Smooth muscle cell (in vitro differentiated cells): Measurements from ENCODE around the gene TRABD. TPM values are rescaled to one million over a fixed set of nuclear protein-coding genes. Genes with fewer than 3 reads are reported as not detected.

Experiments used
- DNase-seq: peaks from one replicate; lab custom pipeline; 2025; ENCODE audit not compliant: unreplicated experiment; lab: John Stamatoyannopoulos, UW
- H2AFZ ChIP-seq: fragments of 200-600 bp; sonication (generic); 2 replicates; pipeline ENCODE4 v1.6.0; 2016; ENCODE audit warnings: antibody characterized with exemption, low read depth, mild to moderate bottlenecking
- H3F3A ChIP-seq: fragments of 200-600 bp; sonication (generic); 2 replicates; pipeline ENCODE4 v1.6.0; 2017; ENCODE audit warnings: antibody characterized with exemption, low read depth
- H3K27ac ChIP-seq: fragments of 200-600 bp; sonication (generic); 2 replicates; pipeline ENCODE4 v1.5.1; 2016; ENCODE audit warnings: low read depth, mild to moderate bottlenecking
- H3K27me3 ChIP-seq: fragments of 200-600 bp; sonication (generic); 2 replicates; pipeline ENCODE4 v1.6.1; 2016; ENCODE audit warnings: low read depth, mild to moderate bottlenecking
- H3K36me3 ChIP-seq: fragments of 200-600 bp; sonication (generic); 2 replicates; pipeline ENCODE4 v1.5.1; 2016; ENCODE audit warnings: low read depth
- H3K4me1 ChIP-seq: fragments of 200-600 bp; sonication (generic); 2 replicates; pipeline ENCODE4 v1.5.1; 2016; ENCODE audit warnings: low read depth
- H3K4me2 ChIP-seq: fragments of 200-600 bp; sonication (generic); 2 replicates; pipeline ENCODE4 v1.6.0; 2016; ENCODE audit warnings: mild to moderate bottlenecking
- H3K4me3 ChIP-seq: fragments of 200-600 bp; sonication (generic); 2 replicates; pipeline ENCODE4 v1.5.1; 2016; ENCODE audit warnings: mild to moderate bottlenecking
- H3K79me2 ChIP-seq: fragments of 200-600 bp; sonication (generic); 2 replicates; pipeline ENCODE4 v1.6.0; 2016; ENCODE audit warnings: low read depth, mild to moderate bottlenecking
- H3K9ac ChIP-seq: fragments of 200-600 bp; sonication (generic); 2 replicates; pipeline ENCODE4 v1.6.0; 2016; ENCODE audit warnings: low read depth
- H3K9me3 ChIP-seq: fragments of 200-600 bp; sonication (generic); replicated peaks from 2 replicates; pipeline ENCODE4 v1.5.1; 2016; ENCODE audit warnings: low read depth
- H4K20me1 ChIP-seq: fragments of 200-600 bp; sonication (generic); 2 replicates; pipeline ENCODE4 v1.6.0; 2016; ENCODE audit warnings: low read depth
- CTCF ChIP-seq: fragments of 200-600 bp; sonication (generic); IDR thresholded peaks from 2 replicates; pipeline ENCODE4 v1.5.1; 2017; ENCODE audit warnings: borderline replicate concordance, mild to moderate bottlenecking, antibody characterized with exemption; ENCODE audit not compliant: insufficient read depth, poor library complexity, severe bottlenecking
- WGBS: methylation state at CpG from one replicate; pipeline ENCODE4 v1.1.7; 2016; ENCODE audit warnings: low lambda C conversion rate; 5-methylcytosine and 5-hydroxymethylcytosine counted together
- polyA plus RNA-seq: library from polyadenylated mRNA; unstranded; fragments of >200 nt; fragmentation: Nextera tagmentation; extraction: Ambion mirVana; gene quantifications from 2 replicates; pipeline ENCODE4 v1.2.1, GENCODE V29; 2016
- total RNA-seq: library from RNA; depleted of rRNA; stranded (reverse); fragments of >200 nt; gene quantifications from 2 replicates; pipeline ENCODE4 v1.2.3, GENCODE V29; 2014

Gene TRABD
- total and polyA plus RNA-seq, 2 experiments from 2014 or later: 17.8 to 58.5 TPM

DNA sequence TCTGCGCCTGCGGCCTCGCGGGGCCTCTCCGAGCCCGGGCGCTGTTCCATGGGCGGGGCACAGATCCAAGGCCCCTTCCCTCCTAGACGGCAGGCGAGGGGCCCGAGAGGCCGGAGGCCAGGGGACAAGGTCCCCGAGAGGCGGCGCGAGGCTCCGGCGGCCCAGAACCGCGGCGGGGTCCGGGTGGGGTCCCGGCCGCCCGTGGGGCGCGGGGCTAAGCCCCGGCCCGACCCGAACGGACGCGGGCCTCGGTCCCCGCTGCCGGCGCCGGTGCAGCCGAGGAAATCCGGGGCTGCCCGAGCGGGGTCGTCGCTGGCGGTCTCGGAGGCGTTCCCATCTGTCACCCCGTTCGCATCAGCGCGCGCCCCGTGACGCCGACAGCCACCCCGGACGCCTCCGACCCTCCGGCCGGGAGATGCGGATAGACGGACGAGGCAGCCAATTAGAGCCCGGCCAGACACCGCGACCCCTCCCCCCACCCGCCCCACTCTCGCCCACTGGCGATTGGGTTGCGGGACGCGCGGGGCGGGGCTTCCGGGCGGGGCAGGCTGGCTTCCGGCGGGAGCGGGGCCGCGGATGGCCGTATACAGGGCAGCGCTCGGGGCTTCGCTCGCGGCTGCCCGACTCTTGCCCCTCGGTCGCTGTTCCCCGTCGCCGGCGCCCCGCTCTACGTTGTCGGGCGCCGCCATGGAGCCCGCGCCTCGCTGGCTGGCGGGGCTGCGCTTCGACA lies 14.9 kb downstream of the TRABD start, which contains the start of gene SELENOO:
Gene SELENOO (plus strand): TSS at position 551 of the 730 bp plus-strand sequence. CDS start 26 bp downstream, at position 577.
- Histone ChIP-seq H3K4me2 (peak within 1 kb of the TSS; percentile 99), H3K36me3 (no peaks in the 10 kb centered on the region), H2AFZ (peak within 1 kb of the TSS; percentile 66), H3F3A (peaks cover 4% of the 10 kb centered on the region), H3K79me2 (peaks cover 31% of the 10 kb centered on the region), H3K9ac (peak within 1 kb of the TSS; percentile 71), H3K9me3 (no peaks in the 10 kb centered on the region), H4K20me1 (peaks cover 53% of the 10 kb centered on the region), H3K4me1 (peaks cover 18% of the 10 kb centered on the region), H3K27me3 (no peaks in the 10 kb centered on the region), H3K27ac (no peak within 1 kb of the TSS), H3K4me3 (peak within 1 kb of the TSS; percentile 93)
- 0% methylated on average over 21 of the region's 105 CpGs for WGBS
- no peak for TF ChIP-seq CTCF
- peak; percentile 84 for DNase-seq

GRCh38 chr22:50201191-50202129 lies 15.7 kb downstream of the TRABD start:
- WGBS: 6% methylated on average over 89 of the region's 115 CpGs

GRCh38 chr22:50202130-50202666 lies 16.5 kb downstream of the TRABD start:
- Histone ChIP-seq H3K9me3 (no peaks in the 10 kb centered on the region), H3K9ac (peak overlapping the region; percentile 32), H3K4me1 (peaks cover 18% of the 10 kb centered on the region), H3K4me3 (peak overlapping the region; percentile 93), H3K4me2 (peak overlapping the region; percentile 99), H3F3A (peaks cover 4% of the 10 kb centered on the region), H3K36me3 (no peaks in the 10 kb centered on the region), H3K27me3 (no peaks in the 10 kb centered on the region), H3K27ac (no peak overlapping the region), H2AFZ (no peak overlapping the region), H3K79me2 (peaks cover 31% of the 10 kb centered on the region), H4K20me1 (peaks cover 69% of the 10 kb centered on the region)
- no peak for DNase-seq
- 77% methylated on average over 13 of the region's 13 CpGs for WGBS
- no peak for TF ChIP-seq CTCF

More at GRCh38 chr22:50201191-50202129, 15.7 kb downstream of the TRABD start:
- Histone ChIP-seq H3K36me3 (no peaks in the 10 kb centered on the region), H3F3A (peaks cover 4% of the 10 kb centered on the region), H3K27ac (no peak overlapping the region), H3K27me3 (no peaks in the 10 kb centered on the region), H3K4me3 (peak overlapping the region; percentile 93), H3K9me3 (no peaks in the 10 kb centered on the region), H3K4me2 (peak overlapping the region; percentile 99), H3K79me2 (peaks cover 31% of the 10 kb centered on the region), H4K20me1 (peaks cover 61% of the 10 kb centered on the region), H2AFZ (no peak overlapping the region), H3K4me1 (peaks cover 18% of the 10 kb centered on the region), H3K9ac (peak overlapping the region; percentile 32)
- no peak for DNase-seq
- TF ChIP-seq CTCF: no peak
